ENCODE results near the gene DUSP16. TPM values are rescaled to one million over a fixed set of nuclear protein-coding genes. Genes with fewer than 3 reads are reported as not detected.

The DUSP16 gene
- polyA plus RNA-seq, 1 donor from 2014 or later: 42.5 TPM

GRCh38 chr12:12548713-12549112, 13.9 kb downstream of the DUSP16 start:
- H3K27me3 ChIP-seq (ENCODE audit: insufficient read depth, low read depth, low read length): no peaks in the 10 kb centered on the region
- H3K9ac ChIP-seq (ENCODE audit: low read length): no peak overlapping the region
- no peak overlapping the region for H3K27ac ChIP-seq (ENCODE audit: low read length)
- no peaks in the 10 kb centered on the region for H4K20me1 ChIP-seq (ENCODE audit: insufficient read depth)
- no peaks in the 10 kb centered on the region for H3K79me2 ChIP-seq (replicated peaks; ENCODE audit: insufficient read depth, low read length)
- H3F3A ChIP-seq (ENCODE audit: insufficient read depth, low read length, poor library complexity, severe bottlenecking): no peaks in the 10 kb centered on the region
- no peak overlapping the region for H3K4me3 ChIP-seq (ENCODE audit: low read length)
- TF ChIP-seq TAF1 (IDR thresholded peaks at IDR 0.05; ENCODE audit: low read depth): no peak
- TF ChIP-seq, protein P1, sequence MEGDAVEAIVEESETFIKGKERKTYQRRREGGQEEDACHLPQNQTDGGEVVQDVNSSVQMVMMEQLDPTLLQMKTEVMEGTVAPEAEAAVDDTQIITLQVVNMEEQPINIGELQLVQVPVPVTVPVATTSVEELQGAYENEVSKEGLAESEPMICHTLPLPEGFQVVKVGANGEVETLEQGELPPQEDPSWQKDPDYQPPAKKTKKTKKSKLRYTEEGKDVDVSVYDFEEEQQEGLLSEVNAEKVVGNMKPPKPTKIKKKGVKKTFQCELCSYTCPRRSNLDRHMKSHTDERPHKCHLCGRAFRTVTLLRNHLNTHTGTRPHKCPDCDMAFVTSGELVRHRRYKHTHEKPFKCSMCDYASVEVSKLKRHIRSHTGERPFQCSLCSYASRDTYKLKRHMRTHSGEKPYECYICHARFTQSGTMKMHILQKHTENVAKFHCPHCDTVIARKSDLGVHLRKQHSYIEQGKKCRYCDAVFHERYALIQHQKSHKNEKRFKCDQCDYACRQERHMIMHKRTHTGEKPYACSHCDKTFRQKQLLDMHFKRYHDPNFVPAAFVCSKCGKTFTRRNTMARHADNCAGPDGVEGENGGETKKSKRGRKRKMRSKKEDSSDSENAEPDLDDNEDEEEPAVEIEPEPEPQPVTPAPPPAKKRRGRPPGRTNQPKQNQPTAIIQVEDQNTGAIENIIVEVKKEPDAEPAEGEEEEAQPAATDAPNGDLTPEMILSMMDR (IDR thresholded peaks at IDR 0.05; ENCODE audit: poor library complexity, severe bottlenecking): no peak
- TF ChIP-seq RAD21 (conservative IDR thresholded peaks at IDR 0.05): no peak
- no peak for TF ChIP-seq EZH2 (IDR thresholded peaks at IDR 0.05; ENCODE audit: borderline replicate concordance, insufficient read depth, low read length, poor library complexity, severe bottlenecking)
- TF ChIP-seq EP300 (conservative IDR thresholded peaks at IDR 0.05; ENCODE audit: poor library complexity, severe bottlenecking): no peak
- no peak overlapping the region for H2AFZ ChIP-seq (ENCODE audit: low read depth, low read length)
- H3K9me2 ChIP-seq (ENCODE audit: insufficient read depth, low read length): no peaks in the 10 kb centered on the region
- H3K9me3 ChIP-seq (ENCODE audit: low read length): no peaks in the 10 kb centered on the region
- H3K36me3 ChIP-seq (ENCODE audit: insufficient read depth, low read length): no peaks in the 10 kb centered on the region
- no peak overlapping the region for H3K4me2 ChIP-seq (ENCODE audit: low read length)

GRCh38 chr12:12546314-12546772, 16.3 kb downstream of the DUSP16 start:
- H3K79me2 ChIP-seq (replicated peaks; ENCODE audit: insufficient read depth, low read length): no peaks in the 10 kb centered on the region
- H3K4me2 ChIP-seq (ENCODE audit: low read length): no peak overlapping the region
- H3F3A ChIP-seq (ENCODE audit: insufficient read depth, low read length, poor library complexity, severe bottlenecking): no peaks in the 10 kb centered on the region
- no peaks in the 10 kb centered on the region for H3K9me2 ChIP-seq (ENCODE audit: insufficient read depth, low read length)
- no peaks in the 10 kb centered on the region for H3K9me3 ChIP-seq (ENCODE audit: low read length)
- no peak overlapping the region for H3K27ac ChIP-seq (ENCODE audit: low read length)
- H3K9ac ChIP-seq (ENCODE audit: low read length): no peak overlapping the region
- no peak overlapping the region for H2AFZ ChIP-seq (ENCODE audit: low read depth, low read length)
- H3K36me3 ChIP-seq (ENCODE audit: insufficient read depth, low read length): no peaks in the 10 kb centered on the region
- H3K4me3 ChIP-seq (ENCODE audit: low read length): no peak overlapping the region
- TF ChIP-seq MXI1 (conservative IDR thresholded peaks at IDR 0.05; ENCODE audit: poor library complexity, severe bottlenecking) (no peak), SMC3 (conservative IDR thresholded peaks at IDR 0.05; ENCODE audit: poor library complexity) (no peak), EZH2 (IDR thresholded peaks at IDR 0.05; ENCODE audit: borderline replicate concordance, insufficient read depth, low read length, poor library complexity, severe bottlenecking) (no peak), TAF1 (IDR thresholded peaks at IDR 0.05; ENCODE audit: low read depth) (no peak)
- TF ChIP-seq, protein P1 (IDR thresholded peaks at IDR 0.05; ENCODE audit: poor library complexity, severe bottlenecking): no peak
- H4K20me1 ChIP-seq (ENCODE audit: insufficient read depth): no peaks in the 10 kb centered on the region
- H3K27me3 ChIP-seq (ENCODE audit: insufficient read depth, low read depth, low read length): no peaks in the 10 kb centered on the region

DNA sequence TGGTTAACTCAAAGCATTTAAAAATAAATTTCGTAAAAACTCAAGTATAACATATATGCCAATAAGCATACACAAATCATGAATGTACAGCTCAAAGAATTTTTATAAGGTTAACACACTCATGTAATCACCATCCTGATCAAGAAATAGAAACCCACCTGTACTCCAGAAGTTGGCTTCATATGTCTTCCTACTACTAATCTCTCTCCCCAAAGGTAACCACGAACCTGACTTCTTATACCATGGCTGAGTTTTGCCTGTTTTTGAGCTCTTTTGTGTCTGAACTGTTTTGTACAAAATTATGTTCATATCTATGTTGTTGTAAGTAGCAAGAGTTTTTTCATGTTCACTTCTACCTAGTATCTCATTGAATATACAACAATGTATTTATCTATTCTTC, 18.7 kb downstream of the DUSP16 start:
- Histone ChIP-seq H3K36me3 (ENCODE audit: insufficient read depth, low read length) (no peaks in the 10 kb centered on the region), H3K79me2 (replicated peaks; ENCODE audit: insufficient read depth, low read length) (no peaks in the 10 kb centered on the region), H3K4me2 (ENCODE audit: low read length) (no peak overlapping the region), H3K9ac (ENCODE audit: low read length) (no peak overlapping the region), H2AFZ (ENCODE audit: low read depth, low read length) (no peak overlapping the region), H3K4me3 (ENCODE audit: low read length) (no peak overlapping the region), H3K9me3 (ENCODE audit: low read length) (no peaks in the 10 kb centered on the region), H3K9me2 (ENCODE audit: insufficient read depth, low read length) (no peaks in the 10 kb centered on the region), H3K27ac (ENCODE audit: low read length) (no peak overlapping the region), H3F3A (ENCODE audit: insufficient read depth, low read length, poor library complexity, severe bottlenecking) (no peaks in the 10 kb centered on the region), H3K27me3 (ENCODE audit: insufficient read depth, low read depth, low read length) (no peaks in the 10 kb centered on the region), H4K20me1 (ENCODE audit: insufficient read depth) (no peaks in the 10 kb centered on the region)
- TF ChIP-seq POLR2AphosphoS5 (IDR thresholded peaks at IDR 0.05) (no peak), TAF1 (IDR thresholded peaks at IDR 0.05; ENCODE audit: low read depth) (no peak), EZH2 (IDR thresholded peaks at IDR 0.05; ENCODE audit: borderline replicate concordance, insufficient read depth, low read length, poor library complexity, severe bottlenecking) (no peak), MXI1 (conservative IDR thresholded peaks at IDR 0.05; ENCODE audit: poor library complexity, severe bottlenecking) (no peak), SMC3 (conservative IDR thresholded peaks at IDR 0.05; ENCODE audit: poor library complexity) (no peak), EP300 (conservative IDR thresholded peaks at IDR 0.05; ENCODE audit: poor library complexity, severe bottlenecking) (no peak), RAD21 (conservative IDR thresholded peaks at IDR 0.05) (no peak), REST (IDR thresholded peaks at IDR 0.05; ENCODE audit: borderline replicate concordance) (no peak)
- TF ChIP-seq, protein P1 (IDR thresholded peaks at IDR 0.05; ENCODE audit: poor library complexity, severe bottlenecking): no peak

Measured in neural cell (in vitro differentiated cells).